Measurements from ENCODE around the gene ANKS1B. TPM values are rescaled to one million over a fixed set of nuclear protein-coding genes. Genes with fewer than 3 reads are reported as not detected.

ANKS1B gene
- total and polyA plus RNA-seq, 7 donors = 0.46 to 7.4 (median 3.6) TPM

DNA sequence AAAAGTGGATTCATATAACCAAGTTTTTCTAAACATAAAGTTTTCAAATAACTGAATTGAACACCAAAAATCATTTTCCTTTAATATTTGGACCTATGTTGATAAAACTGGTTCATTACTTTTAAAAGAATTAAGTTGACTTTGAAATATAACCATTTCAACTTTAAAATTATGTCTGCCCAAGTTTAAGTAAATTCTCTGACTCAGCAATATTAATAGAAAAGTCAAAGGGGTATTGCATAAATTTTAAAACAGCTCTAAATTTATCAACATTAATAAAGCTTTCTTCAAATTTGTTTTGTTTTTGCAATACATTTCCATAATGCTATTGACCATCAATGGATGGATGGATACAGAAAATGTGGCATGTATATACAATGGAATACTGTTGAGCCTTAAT is 505.6 kb downstream of the ANKS1B start:
- TF ChIP-seq, protein P1, sequence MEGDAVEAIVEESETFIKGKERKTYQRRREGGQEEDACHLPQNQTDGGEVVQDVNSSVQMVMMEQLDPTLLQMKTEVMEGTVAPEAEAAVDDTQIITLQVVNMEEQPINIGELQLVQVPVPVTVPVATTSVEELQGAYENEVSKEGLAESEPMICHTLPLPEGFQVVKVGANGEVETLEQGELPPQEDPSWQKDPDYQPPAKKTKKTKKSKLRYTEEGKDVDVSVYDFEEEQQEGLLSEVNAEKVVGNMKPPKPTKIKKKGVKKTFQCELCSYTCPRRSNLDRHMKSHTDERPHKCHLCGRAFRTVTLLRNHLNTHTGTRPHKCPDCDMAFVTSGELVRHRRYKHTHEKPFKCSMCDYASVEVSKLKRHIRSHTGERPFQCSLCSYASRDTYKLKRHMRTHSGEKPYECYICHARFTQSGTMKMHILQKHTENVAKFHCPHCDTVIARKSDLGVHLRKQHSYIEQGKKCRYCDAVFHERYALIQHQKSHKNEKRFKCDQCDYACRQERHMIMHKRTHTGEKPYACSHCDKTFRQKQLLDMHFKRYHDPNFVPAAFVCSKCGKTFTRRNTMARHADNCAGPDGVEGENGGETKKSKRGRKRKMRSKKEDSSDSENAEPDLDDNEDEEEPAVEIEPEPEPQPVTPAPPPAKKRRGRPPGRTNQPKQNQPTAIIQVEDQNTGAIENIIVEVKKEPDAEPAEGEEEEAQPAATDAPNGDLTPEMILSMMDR (IDR thresholded peaks at IDR 0.05) = no peak
- no peak overlapping the region for H3K27ac ChIP-seq
- DNase-seq = no peak
- H3K36me3 ChIP-seq (ENCODE audit: insufficient read depth in 1 of 2, low read depth in 1 of 2) = no peaks in the 10 kb centered on the region
- intact Hi-C loops (cut with DNase I) = no loop called here
- peaks cover 6% of the 10 kb centered on the region for H3K9me3 ChIP-seq
- H3K4me1 ChIP-seq = no peaks in the 10 kb centered on the region
- no peak overlapping the region for H3K4me3 ChIP-seq
- ATAC-seq = no peak
- H3K27me3 ChIP-seq (ENCODE audit: insufficient read depth in 3 of 3, low read length in 2 of 3) = no peaks in the 10 kb centered on the region

DNA sequence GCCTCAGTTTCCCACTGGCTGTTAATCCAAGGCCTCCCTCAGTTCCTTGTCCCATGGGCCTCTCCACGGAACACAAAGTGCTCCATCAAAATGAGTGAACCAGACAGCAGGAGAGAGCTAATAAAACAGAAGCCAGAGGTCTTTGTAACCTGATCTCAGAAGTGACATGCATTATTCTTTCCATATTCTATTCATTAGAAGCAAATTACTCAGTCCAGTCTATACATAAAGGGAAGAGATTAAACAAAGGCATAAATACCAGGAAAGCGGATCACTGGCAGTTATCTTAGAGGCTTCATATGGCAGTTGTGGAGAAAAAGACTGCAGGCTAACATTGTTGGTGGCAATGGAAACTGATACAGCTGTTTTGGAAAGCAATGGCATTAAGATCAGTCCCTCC is 507.8 kb downstream of the ANKS1B start:
- Histone ChIP-seq H3K4me1 (no peaks in the 10 kb centered on the region), H3K36me3 (ENCODE audit: insufficient read depth in 1 of 2, low read depth in 1 of 2) (no peaks in the 10 kb centered on the region), H3K9me3 (peaks cover 6% of the 10 kb centered on the region), H3K27ac (no peak overlapping the region), H3K27me3 (ENCODE audit: insufficient read depth in 3 of 3, low read length in 2 of 3) (no peaks in the 10 kb centered on the region), H3K4me3 (no peak overlapping the region)
- TF ChIP-seq, protein P1 (IDR thresholded peaks at IDR 0.05) = no peak
- intact Hi-C loops (cut with DNase I) = no loop called here
- DNase-seq (no peak), ATAC-seq (no peak)
- WGBS, 3 donors = 55 to 60% (median 58%) methylated on average over 2 of the region's 2 CpGs

DNA sequence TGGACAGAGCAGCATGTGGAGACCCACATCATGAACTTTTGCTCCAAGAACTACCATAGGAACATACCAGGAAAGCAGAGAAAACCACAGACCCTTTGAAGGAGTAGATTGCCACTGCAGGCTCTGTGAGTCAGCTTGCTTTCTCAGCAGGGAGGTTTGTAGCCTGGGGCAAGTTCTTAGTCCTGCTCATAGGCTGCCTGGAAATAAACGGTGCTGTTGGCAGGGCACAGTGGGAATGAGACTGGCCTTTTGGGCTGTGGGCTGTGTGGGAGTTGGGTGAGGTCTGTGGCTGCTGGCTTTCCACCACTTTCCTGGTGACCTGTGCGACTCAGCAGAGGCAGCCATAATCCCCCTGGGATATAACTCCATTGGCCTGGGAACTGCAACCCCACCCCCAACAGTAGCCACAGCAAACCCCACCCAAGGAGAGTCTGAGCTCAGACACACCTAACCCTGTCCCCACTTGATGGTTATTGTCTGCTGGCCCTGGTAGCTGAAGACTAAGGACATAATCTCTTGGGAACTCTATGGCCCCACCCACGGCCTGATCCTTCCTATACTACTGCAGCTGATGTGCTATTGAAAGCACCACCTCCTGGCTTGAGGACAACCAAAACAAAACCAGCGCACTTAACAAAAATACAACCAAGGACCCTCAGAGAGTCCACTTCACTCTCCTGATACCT is 529.2 kb downstream of the ANKS1B start:
- Histone ChIP-seq H3K36me3 (ENCODE audit: insufficient read depth in 1 of 2, low read depth in 1 of 2) (no peaks in the 10 kb centered on the region), H3K27me3 (ENCODE audit: insufficient read depth in 3 of 3, low read length in 2 of 3) (no peaks in the 10 kb centered on the region)
- intact Hi-C loops (cut with DNase I) = no loop called here

DNA sequence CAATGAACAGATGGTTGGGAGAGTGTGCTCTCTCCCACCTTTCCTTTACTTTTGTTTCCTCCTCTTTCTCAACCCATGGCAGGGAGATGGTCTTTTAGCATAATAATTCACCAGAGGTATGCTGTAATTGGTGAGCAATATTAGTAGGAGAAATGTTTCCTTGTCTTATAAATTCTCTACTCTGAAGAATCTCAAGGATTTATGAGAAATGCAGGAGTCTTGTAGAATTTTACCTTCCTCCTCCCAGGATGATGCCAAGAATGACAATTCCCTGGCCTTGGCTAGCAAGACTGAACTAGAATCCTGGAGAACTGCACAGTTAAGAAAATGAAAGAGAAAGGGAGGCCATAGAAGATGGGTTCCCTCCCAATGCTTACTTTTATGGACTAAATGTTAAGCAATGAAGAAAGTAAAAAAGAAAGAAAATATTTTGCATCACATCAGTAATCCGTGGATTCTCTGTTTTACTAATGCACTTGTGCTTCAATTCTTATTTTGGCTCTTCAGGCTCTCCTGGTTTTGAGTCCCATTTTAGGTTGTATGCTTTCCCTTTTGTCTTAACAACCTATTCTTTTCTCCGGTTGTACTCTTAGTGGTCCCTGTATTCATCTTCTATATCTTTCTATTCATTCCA is 530.1 kb downstream of the ANKS1B start:
- no peak for DNase-seq
- peaks cover 3% of the 10 kb centered on the region for H3K9me3 ChIP-seq
- intact Hi-C loops (cut with DNase I) = no loop called here
- no peak overlapping the region for H3K4me3 ChIP-seq
- H3K27me3 ChIP-seq (ENCODE audit: insufficient read depth in 3 of 3, low read length in 2 of 3) = no peaks in the 10 kb centered on the region
- no peak overlapping the region for H3K27ac ChIP-seq
- 78 to 85% (median 82%) methylated on average over 2 of the region's 2 CpGs for WGBS, 3 donors
- H3K4me1 ChIP-seq = no peaks in the 10 kb centered on the region
- TF ChIP-seq, protein P1 (IDR thresholded peaks at IDR 0.05) = no peak
- ATAC-seq = no peak
- no peaks in the 10 kb centered on the region for H3K36me3 ChIP-seq (ENCODE audit: insufficient read depth in 1 of 2, low read depth in 1 of 2)

More for the DNA sequence above, 529.2 kb downstream of the ANKS1B start:
- WGBS, 3 donors = 72 to 82% (median 74%) methylated on average over 4 of the region's 4 CpGs
- Histone ChIP-seq H3K4me1 (no peaks in the 10 kb centered on the region), H3K4me3 (no peak overlapping the region), H3K9me3 (peaks cover 3% of the 10 kb centered on the region), H3K27ac (no peak overlapping the region)
- TF ChIP-seq, protein P1 (IDR thresholded peaks at IDR 0.05) = no peak
- ATAC-seq = no peak
- no peak for DNase-seq
